GM21717 (cell line): ENCODE measurements around the gene NR3C2.
"Not testable (repeated sequence)": the region's sequence is repeated elsewhere in the genome, so short reads cannot be mapped to it uniquely, and the experiment has no call there.

Experiments used
- ATAC-seq: cut with Tn5 transposase; IDR thresholded peaks from one replicate; pipeline ENCODE4 v1.9.1; 2021; ENCODE audit warnings: mild to moderate bottlenecking, moderate library complexity; ENCODE audit not compliant: unreplicated experiment

Gene NR3C2

DNA sequence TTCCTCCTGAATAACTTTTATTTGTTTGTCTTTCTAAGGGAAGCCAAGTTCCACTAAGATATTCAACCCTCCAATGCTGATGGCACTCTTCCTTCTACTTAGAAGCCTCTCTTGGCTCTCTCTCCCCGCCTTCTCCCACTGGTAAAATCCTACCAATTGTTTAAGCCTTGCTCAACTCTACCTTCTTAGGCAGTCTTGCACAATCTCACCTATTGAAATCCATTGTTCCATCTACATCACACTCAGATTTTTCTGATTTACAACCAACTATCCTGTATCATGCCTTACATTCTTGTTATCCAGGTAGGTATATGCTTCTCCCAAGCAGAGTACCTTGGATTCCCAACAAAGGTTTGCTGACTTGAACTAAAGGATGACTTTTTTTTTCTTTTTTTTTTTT, 69.1 kb downstream of the NR3C2 start:
- no peak for ATAC-seq

DNA sequence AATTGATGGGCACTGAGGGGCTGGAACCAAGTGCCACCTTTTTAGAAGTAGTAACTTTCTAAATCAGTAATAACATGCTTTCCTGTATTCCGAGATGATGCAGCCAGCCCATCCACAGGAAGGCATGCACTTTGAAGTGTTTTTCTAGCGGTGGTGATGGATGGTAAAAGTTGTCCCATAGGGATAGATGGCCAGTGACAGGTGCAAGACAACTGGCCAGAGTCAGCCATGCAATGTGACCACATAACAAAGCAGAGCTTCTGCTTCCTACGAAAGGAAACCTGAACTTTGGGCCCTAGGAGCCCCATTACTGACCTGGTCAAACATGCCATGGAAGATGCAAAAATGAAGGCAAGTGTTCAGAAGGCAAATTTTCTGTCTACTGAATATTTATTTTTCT, 72.3 kb downstream of the NR3C2 start:
- ATAC-seq, result no peak

DNA sequence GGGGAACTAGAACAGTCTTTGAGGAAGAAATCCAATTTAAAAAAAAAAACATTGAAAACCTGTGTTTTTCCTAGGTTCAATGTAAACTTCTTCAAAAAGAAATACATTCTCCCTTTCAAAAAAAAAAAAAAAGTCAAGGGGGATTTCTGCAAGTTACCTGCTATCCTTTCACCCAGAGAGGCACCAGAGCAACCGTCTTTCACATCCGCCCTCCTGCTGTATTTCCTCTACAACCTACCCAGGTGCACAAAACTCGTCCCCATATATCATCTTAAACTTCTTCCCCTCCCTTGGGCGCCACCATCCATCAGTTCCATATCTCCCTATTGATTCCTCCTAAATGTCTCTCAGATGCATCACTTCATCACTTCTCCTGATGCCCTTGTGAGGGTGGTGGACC, 74.5 kb downstream of the NR3C2 start:
- ATAC-seq, result no peak

DNA sequence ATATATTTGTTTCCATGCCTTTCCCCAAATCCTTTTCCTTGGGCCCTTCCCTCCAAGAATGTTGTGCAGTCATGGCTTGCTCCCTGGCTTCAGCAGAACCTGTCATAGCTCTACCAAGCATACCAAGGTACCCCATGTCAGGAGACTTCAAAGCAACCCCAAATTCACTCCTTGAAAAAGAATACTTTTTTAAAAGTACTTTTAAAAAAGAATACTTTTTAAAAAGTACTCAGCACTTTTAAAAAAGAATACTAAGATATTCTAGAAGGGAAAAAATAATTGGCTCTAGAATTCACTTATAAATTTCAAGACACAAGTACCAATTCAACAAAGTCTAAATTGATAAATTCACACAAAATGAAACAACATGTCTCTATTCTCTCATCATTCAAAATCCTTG, 76.0 kb downstream of the NR3C2 start:
- ATAC-seq, result no peak

DNA sequence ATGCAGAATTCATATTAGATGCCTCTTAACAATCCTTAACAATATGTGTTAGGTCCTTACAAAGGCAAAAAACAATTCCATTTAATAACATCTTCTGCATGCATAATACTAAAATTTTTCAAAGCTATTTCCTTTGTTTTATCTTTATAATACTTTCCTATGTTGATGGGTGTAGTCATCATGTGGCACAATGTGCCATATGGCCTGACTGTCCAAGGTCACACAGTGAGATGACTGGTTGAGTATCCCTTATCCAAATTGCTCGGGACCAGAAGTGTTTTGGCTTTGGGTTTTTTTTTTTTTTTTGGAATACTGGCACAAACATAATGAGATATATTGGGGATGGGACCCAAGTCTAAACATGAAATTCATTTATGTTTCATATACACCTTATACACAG, 77.7 kb downstream of the NR3C2 start:
- no peak for ATAC-seq

DNA sequence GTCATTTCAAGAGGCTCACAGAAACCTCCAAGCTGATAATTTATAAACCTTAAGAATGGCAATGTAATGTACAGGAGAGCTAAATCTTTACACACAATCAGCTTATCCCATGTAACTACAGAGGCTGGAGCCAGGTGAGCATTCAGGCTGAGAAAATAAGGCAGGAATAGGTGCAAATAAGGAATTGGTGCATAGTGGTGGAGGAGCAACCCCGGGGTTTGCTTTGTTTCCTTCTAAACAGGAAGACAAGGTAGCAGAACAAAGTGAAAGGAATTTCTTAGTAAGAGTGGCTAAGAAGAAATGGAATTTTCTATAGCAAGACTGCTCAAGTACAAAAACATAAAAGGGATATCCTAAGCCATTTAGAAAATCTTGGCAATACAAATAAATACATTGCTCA, 82.4 kb downstream of the NR3C2 start:
- no peak for ATAC-seq

DNA sequence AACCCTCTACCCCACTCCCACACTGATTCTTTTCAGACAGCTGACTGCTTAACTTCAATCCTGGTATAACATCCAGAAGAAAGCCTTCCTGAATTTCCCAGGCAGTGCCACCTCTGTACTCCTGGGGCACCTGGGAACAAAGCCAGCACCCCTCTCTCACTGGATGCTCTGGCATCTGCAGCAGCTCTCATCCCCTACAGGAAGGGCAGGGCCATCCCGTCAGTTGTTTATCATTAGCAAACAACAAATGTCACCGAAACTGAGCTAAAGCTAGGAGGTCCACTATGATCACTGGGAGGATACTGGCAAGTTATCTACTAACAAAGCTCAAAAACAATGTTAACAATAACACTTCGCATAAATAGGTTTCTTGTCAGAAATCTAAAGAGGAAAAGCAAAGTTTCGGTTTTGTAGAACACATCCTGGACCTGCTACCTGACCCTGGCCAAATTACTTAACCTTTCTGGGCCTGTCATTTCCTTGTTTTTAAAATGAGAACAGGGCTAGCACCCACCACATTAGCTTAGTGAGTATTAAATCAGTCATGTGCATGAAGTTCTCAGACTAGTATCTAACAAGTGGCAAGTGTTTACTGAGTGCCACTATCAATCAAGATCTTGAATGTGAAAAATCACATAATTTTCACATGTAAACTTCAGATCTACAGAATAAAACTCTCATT, 86.6 kb downstream of the NR3C2 start:
- ATAC-seq, result no peak

DNA sequence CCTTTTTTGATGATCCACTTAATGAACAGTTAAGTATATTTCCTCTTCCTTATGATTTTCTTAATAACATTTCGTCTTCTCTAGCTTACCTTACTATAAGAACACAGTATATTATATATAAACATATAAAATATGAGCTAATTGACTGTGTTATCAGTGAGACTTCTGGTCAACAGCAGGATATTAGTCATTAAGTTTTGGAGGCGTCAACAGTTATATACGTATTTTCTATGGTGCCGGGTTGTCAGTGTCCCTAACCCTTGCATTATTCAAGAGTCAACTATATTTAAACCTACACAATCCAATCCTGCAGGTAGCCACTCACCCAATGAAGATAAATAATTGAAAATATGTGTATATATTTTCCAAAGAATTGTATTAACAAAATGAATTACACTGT, 88.0 kb downstream of the NR3C2 start:
- ATAC-seq, result no peak

DNA sequence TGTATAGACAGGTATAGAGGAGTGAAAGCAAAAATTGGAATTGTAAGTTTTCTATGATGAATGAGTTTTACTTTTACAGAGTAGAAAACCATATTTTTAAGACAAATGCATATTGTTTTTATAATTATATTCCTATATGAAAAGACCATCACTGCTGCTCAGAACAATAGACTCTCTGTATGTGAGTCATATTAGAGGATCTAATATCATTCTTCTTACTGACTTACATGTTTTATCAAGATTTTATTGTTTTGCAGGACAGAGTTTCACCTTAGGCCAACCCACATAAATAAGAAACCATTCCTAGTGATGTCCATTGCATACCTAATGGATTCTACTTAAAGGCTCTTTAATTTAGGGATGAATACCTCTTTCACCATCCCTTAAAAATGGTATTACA, 88.6 kb downstream of the NR3C2 start:
- no peak for ATAC-seq

DNA sequence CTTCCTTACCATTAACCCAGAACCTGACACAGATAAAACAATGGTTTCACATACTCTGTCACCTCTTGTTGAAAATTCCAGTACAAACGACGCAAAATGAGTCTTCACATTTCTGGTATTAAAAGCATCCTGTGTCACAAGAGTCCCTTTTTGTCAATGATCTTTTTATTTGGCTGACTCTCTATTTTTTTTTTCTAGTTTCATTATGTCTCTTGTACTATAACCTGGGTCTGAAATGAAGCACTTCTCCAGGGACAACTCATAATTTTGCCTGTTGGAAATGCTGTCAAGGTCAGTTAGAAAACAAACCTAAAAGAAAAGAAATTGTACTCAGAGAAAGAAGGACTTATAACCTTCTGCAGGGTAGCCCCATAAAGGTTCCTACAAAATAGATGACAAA, 93.1 kb downstream of the NR3C2 start:
- ATAC-seq, result no peak

DNA sequence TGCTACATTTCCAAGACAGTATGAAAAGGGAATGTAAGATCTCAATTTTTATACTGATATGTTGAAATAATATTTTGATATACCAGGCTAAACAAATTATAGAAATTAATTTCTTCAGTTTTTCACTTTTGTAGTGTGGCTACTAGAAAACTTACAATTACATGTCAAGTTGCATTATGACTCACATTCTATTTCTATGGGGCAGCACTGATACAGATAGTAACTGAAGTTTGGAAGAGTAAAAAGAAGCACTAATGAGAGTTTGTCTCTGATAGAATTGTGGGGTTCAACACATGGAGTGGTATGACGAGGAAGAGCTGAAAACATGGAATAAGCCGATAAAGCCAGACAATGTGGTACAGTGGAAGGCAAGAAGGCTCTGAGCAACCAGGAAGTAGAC, 95.6 kb downstream of the NR3C2 start:
- no peak for ATAC-seq

DNA sequence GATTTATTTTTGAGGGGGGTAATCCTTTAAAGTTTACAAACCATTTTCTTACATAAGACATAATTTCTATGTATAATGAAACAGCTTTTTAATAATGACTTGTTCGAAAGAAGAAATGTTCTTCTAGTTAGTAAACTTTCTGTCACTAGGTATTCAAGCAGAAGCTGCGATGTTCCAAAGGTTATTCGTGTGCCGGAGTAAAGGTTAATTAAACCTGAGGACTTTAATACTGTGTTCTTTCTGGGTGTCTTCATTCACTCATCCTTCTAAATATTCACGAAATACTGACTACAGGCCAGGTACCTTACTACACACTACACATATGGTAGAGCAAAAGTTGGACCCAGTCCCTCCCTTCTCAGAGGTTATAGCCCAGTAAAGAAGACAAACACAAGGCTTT, 96.7 kb downstream of the NR3C2 start:
- ATAC-seq, result no peak

DNA sequence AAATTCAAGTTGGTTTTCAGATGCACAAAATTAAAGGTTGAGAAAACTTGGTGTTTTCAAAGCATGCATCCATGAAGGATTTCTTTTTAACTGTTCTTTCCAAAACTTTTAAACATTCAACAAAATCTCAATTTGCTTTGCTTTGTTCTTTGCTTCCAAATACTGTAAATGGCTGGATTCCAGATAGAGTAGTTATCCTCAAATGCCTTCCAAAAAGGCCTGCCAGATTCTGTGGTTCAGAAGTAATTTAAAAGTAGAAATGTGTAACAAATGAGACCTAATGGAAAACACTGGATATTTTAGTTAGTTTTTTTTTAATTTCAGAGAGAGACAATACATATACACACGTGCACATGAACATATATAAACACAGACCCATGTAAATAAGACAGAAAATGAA, 97.3 kb downstream of the NR3C2 start:
- no peak for ATAC-seq

DNA sequence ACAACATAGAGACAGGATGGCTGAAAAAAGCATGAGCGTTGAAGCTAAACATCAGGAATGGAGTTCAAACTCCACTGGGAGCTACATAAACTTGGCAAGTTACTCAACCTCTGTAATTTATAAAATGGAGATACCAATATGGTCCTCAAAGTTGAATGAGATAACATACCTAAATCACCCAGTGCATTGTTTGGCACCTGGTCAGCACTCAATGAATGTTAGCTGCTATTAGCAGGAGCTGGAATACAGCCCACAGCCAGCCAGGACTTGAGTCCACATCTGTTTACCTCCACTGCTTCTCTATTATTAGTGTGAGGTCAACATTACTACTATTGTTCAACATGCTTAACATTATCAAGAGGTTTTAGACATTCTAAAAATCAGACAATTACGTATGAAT, 97.9 kb downstream of the NR3C2 start:
- ATAC-seq, result no peak

DNA sequence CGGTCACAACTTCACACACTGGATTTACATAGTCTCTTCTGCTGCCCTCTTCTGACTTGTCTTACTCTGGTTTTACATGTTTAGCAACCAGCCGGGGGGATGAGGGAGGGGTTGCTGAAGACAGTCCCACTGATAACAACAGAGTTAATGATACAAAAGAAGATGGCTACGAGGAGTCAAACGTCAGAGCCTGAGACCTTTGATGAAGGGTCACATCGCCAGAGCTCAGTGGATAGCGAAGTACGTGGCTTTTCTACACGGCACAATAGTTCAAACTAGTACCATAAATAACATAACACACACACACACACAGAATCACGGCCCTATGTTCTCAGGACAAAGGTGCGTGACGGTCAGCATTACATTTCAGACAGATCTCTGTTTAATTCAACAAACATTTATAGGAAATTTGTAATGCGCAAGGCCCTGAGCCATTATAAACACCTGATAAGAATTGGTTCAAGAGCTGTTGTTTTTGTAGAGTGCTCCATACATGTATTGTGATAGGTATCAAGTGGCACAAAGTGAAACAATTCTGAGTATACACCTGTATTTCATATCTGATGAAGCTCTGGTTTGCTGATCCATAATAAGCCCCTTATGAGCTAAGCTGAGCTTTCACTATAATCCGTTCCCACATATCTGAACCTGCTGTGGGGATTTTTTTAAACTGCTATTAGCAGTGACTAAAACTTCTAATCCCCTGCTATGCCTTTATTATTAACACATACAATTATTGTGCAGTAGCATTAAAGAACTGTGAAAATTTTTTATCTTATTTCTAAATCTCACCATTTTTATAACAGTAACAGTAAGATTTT, 100.0 kb downstream of the NR3C2 start:
- no peak for ATAC-seq

DNA sequence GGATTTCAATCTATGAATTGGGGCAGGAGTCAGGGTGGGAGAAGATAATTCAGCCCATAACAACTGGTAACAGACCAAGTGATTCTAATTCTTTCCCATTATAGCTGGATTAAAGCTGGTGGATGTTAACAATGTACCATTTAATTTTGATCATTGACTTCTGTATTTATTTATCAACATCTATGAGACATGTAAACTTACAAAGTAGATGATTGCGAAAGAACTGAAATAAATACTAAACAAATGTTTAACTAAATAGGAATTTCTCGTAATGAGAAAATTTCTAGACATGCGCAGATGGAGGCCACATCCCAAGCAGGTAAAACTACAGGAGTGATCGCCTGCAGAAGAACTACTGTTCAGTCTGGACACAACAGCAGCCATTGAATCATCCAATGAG, 107.1 kb downstream of the NR3C2 start:
- no peak for ATAC-seq

DNA sequence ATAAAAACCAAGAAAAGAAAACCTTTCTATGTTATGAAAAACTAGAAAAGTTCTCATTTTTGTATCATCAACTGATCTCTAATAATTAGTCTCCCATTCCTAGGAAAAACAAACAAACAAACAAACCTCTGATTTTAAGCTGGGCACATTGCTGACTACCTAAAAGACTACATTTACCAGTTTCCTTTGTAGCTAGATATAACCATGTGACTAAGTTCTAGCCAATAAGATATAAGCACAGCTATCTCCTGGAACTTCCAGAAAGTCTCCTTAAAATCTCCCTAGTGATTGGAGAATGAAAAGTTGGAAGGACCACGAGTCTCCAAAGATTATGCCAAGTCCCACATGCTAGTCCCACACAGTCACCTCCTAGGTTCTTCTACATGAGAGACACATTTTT, 108.9 kb downstream of the NR3C2 start:
- ATAC-seq, result no peak

DNA sequence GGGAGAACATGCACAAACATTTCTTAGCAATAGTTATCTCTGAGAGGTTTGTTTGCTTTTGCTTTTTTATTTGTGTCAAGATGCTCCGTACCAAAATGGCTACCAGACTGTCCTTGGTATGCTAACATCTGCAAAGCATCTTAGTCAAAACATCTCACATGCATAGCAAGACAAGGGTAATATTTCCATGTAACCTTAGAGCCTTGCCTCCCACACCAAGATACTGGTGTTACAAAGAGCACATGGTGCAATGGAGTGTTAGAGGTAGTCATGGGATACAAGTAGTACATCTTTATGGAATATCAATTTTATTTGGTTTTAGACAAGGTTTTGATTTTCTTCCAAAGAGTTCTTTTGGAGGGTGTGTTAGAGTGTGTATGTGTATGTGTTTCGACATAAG, 109.7 kb downstream of the NR3C2 start:
- no peak for ATAC-seq

DNA sequence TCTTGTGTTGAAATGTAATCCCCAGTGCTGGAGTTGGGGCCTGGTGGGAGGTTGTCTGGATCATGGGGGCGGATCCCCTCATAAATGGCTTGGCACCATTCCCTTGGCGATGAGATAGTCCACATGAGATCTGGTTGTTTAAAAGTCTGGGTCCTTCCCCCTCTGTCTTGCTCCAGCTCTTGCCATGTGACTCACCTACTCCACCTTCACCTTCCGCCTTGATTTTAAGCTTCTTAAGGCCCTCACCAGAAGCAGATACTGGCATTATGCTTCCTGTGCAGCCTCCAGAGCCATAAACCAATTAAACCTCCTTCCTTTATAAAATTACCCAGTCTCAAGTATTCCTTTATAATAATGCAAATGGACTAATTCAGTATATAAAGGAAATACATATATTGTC, 111.5 kb downstream of the NR3C2 start:
- no peak for ATAC-seq

DNA sequence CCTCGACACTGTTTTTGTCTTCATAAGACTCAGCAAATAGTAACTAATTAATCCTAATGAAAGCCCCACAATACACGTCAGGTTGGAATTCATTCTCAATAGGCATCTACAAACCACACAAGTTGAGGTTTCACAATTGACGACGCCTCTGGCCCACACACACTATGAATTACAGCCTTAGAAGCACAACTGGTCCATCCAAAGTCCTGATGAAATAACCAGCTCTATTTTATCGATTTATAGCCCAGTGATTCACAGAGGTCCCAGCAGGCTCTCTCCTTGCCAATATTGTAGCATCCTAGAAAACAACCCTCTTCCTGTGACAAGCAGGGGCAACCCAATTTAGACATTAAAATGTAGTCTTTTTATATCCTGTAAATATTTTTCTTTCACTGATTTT, 112.1 kb downstream of the NR3C2 start:
- ATAC-seq, result no peak

DNA sequence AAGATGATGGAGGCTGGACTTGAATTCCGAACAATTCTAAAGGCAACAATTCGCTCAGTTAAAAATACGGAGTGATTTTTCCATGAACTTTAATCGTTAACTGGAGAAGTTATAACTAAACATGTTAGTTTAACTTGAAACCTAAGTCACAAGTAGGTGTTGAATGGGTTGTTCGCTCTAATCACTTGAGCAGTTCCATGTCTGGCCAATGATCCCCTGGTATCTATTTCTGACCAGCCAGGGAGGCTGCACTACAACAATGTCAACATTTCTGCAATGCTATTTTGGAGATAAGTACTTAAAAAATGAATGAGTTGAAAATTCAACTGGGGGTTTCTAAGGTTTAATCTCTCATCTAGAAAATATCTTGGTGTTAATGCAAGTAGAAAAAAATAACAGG, 112.5 kb downstream of the NR3C2 start:
- ATAC-seq, result no peak

DNA sequence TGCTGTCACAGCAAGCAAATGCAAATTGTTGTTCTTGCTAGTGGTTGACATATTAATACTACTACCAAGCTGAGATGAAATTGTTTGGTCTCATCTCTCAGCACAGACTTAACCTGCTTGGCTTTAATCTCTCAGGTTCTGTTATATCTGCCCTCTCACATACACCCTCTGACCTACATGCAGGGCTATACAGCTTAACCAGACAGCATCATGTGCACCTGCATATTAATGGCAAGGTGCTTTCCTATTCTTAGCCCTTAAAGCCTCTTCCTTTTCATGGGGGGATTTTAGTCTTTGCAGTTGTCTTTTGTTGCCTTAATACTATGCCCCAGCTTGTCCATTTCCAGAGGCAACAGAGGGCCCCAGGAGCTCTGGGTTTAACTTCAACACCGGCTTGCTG, 114.5 kb downstream of the NR3C2 start:
- ATAC-seq, result no peak

DNA sequence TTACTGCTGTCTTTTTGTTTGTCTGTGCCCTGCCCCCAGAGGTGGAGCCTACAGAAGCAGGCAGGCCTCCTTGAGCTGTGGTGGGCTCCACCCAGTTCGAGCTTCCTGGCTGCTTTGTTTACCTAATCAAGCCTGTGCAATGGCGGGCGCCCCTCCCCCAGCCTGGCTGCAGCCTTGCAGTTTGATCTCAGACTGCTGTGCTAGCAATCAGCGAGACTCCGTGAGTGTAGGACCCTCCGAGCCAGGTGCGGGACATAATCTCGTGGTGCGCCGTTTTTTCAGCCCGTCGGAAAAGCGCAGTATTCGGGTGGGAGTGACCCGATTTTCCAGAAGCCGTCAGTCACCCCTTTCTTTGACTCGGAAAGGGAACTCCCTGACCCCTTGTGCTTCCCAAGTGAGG, 118.9 kb downstream of the NR3C2 start:
- ATAC-seq, result not testable (repeated sequence)
